GM12878 (cell line): Measurements from ENCODE around the gene RUNX3. TPM values are rescaled to one million over a fixed set of nuclear protein-coding genes. Genes with fewer than 3 reads are reported as not detected.

Source experiments
- ATAC-seq: fragments of 200-7000 bp; cut with Tn5 transposase; 3 replicates; pipeline ENCODE4 v1.9.1; 2020; ENCODE audit warnings: mild to moderate bottlenecking, moderate library complexity
- BruUV-seq: library from RNA; stranded (reverse); fragments of 400-500 nt; replicated peaks from 2 replicates; lab custom pipeline; 2021; lab: Mats Ljungman, UMichigan
- CTCF ChIA-PET: fragments of 300-600 bp; sonication (Branson Sonifier 250); formaldehyde crosslinking; extraction: SDS; loops from one replicate; lab custom pipeline; 2021; ENCODE audit warnings: inconsistent platforms; lab: Yijun Ruan, JAX
- POLR2A ChIA-PET: fragments of 350-600 bp; formaldehyde crosslinking; extraction: SDS; loops from one replicate; lab custom pipeline; 2021; ENCODE audit warnings: inconsistent platforms; lab: Charles Lee
- RAD21 ChIA-PET: fragments of 300-600 bp; sonication (Branson Sonifier 250); formaldehyde crosslinking; loops from one replicate; lab custom pipeline; 2023; ENCODE audit warnings: antibody characterized with exemption; ENCODE audit not compliant: unreplicated experiment; lab: Charles Lee
- SMC1A ChIA-PET: fragments of 300-600 bp; sonication (Branson Sonifier 250); formaldehyde crosslinking; loops from one replicate; lab custom pipeline; 2023; ENCODE audit not compliant: unreplicated experiment, uncharacterized antibody; lab: Charles Lee
- DNase-seq: peaks from one replicate; pipeline ENCODE4 v3.0.0-alpha.2; 2011; ENCODE audit warnings: low read depth, low spot score
- FAIRE-seq: peaks from 3 replicates; lab custom pipeline; 2011; peaks lifted over from hg19 to GRCh38; lab: Jason Lieb, UNC
- H2AFZ ChIP-seq: 2 replicates; pipeline ENCODE4 v1.6.0; 2011; ENCODE audit warnings: low read depth, low read length, control low read depth; ENCODE audit not compliant: control insufficient read depth
- H3K27ac ChIP-seq: 2 replicates; pipeline ENCODE4 v1.5.1; 2011; ENCODE audit warnings: control low read depth; ENCODE audit not compliant: control insufficient read depth, insufficient read depth
- H3K27me3 ChIP-seq, 2 experiments: replicated peaks in 1 of 2; 2 replicates each; pipeline versions ENCODE4 v1.6.0 to v1.6.1; 2011; ENCODE audit warnings: low read length in 1 of 2; ENCODE audit not compliant: control insufficient read depth in 2 of 2, insufficient read depth in 2 of 2
- H3K36me3 ChIP-seq, 2 experiments: 2 replicates each; pipeline ENCODE4 v1.5.1; 2011; ENCODE audit warnings: low read length in 1 of 2; ENCODE audit not compliant: control insufficient read depth in 2 of 2, insufficient read depth in 2 of 2
- H3K4me1 ChIP-seq: 2 replicates; pipeline ENCODE4 v1.6.1; 2011; ENCODE audit warnings: mild to moderate bottlenecking, low read length, moderate library complexity, mixed read lengths; ENCODE audit not compliant: control insufficient read depth, insufficient read depth
- H3K4me2 ChIP-seq: 2 replicates; pipeline ENCODE4 v1.6.0; 2011; ENCODE audit warnings: control low read depth; ENCODE audit not compliant: control insufficient read depth, insufficient read depth
- H3K4me3 ChIP-seq: fragments of 200-600 bp; sonication (generic); 2 replicates; pipeline ENCODE4 v1.5.1; 2016
- H3K79me2 ChIP-seq: 2 replicates; pipeline ENCODE4 v1.6.0; 2011; ENCODE audit warnings: low read length; ENCODE audit not compliant: control insufficient read depth, insufficient read depth
- H3K9ac ChIP-seq: 2 replicates; pipeline ENCODE4 v1.8.0; 2011; ENCODE audit warnings: low read length, control low read depth, mixed read lengths; ENCODE audit not compliant: control insufficient read depth, insufficient read depth
- H3K9me3 ChIP-seq: replicated peaks from 3 replicates; pipeline ENCODE4 v1.5.1; 2011; ENCODE audit warnings: mild to moderate bottlenecking, low read length; ENCODE audit not compliant: control insufficient read depth, insufficient read depth
- H4K20me1 ChIP-seq: 2 replicates; pipeline ENCODE4 v1.6.0; 2011; ENCODE audit not compliant: control insufficient read depth, insufficient read depth
- ATF2 ChIP-seq: IDR thresholded peaks from 2 replicates; pipeline ENCODE4 v1.6.1; 2012; ENCODE audit warnings: low read length, inconsistent platforms
- CBFB ChIP-seq: IDR thresholded peaks from 2 replicates; pipeline ENCODE4 v1.6.1; 2016; ENCODE audit warnings: antibody characterized with exemption, low read depth
- CBX5 ChIP-seq: sonication (generic); IDR thresholded peaks from 2 replicates; pipeline ENCODE4 v1.6.1; 2016; ENCODE audit warnings: low read depth, moderate library complexity, mild to moderate bottlenecking, inconsistent platforms
- CEBPB ChIP-seq, 2 experiments: fragments of 150-350 bp in 1 of 2; IDR thresholded peaks; 2 replicates each; pipeline ENCODE4 v1.6.1; 2012 to 2014; ENCODE audit warnings: low read depth in 2 of 2, low read length in 2 of 2, borderline replicate concordance in 1 of 2, inconsistent platforms in 1 of 2
- DPF2 ChIP-seq: fragments of 450-650 bp; IDR thresholded peaks from 2 replicates; pipeline ENCODE4 v1.6.1; 2017; ENCODE audit warnings: mild to moderate bottlenecking
- ELK1 ChIP-seq: IDR thresholded peaks from 2 replicates; pipeline ENCODE4 v1.6.1; 2012; ENCODE audit warnings: low read depth, low read length, improper control_type of control experiment
- GATAD2B ChIP-seq: fragments of 450-650 bp; conservative IDR thresholded peaks from 2 replicates; pipeline ENCODE4 v1.6.1; 2017; ENCODE audit warnings: low read depth, mild to moderate bottlenecking, moderate library complexity
- IRF4 ChIP-seq: IDR thresholded peaks from 2 replicates; pipeline ENCODE4 v1.6.1; 2011; ENCODE audit warnings: low read depth, low read length
- JUNB ChIP-seq: IDR thresholded peaks from 2 replicates; pipeline ENCODE4 v1.6.1; 2016; ENCODE audit warnings: antibody characterized with exemption, mild to moderate bottlenecking
- KDM1A ChIP-seq: fragments of 200-600 bp; sonication (generic); IDR thresholded peaks from 2 replicates; pipeline ENCODE4 v1.6.1; 2016; ENCODE audit warnings: borderline replicate concordance
- KLF5 ChIP-seq: fragments of 450-650 bp; IDR thresholded peaks from 2 replicates; pipeline ENCODE4 v1.6.1; 2014; ENCODE audit warnings: mild to moderate bottlenecking; ENCODE audit not compliant: partially characterized antibody
- MAX ChIP-seq: IDR thresholded peaks from 2 replicates; pipeline ENCODE4 v1.6.1; 2012; ENCODE audit warnings: low read depth, low read length, improper control_type of control experiment
- NFXL1 ChIP-seq: fragments of 450-650 bp; IDR thresholded peaks from 2 replicates; pipeline ENCODE4 v1.6.1; 2017; ENCODE audit warnings: antibody characterized with exemption, mild to moderate bottlenecking, borderline replicate concordance
- PML ChIP-seq: IDR thresholded peaks from 2 replicates; pipeline ENCODE4 v1.6.1; 2012; ENCODE audit warnings: low read length, inconsistent platforms
- RUNX3 ChIP-seq: IDR thresholded peaks from 2 replicates; pipeline ENCODE4 v1.6.1; 2012; ENCODE audit warnings: low read length, inconsistent platforms
- SKIL ChIP-seq: fragments of 450-650 bp; IDR thresholded peaks from 2 replicates; pipeline ENCODE4 v1.6.1; 2017; ENCODE audit warnings: mild to moderate bottlenecking, low read depth, inconsistent platforms; ENCODE audit not compliant: poor library complexity, severe bottlenecking
- SP1 ChIP-seq: IDR thresholded peaks from one replicate; pipeline ENCODE4 v1.6.1; 2011; ENCODE audit warnings: low read depth, low read length
- TCF12 ChIP-seq: IDR thresholded peaks from 2 replicates; pipeline ENCODE4 v1.6.1; 2011; ENCODE audit warnings: low read depth, mild to moderate bottlenecking, low read length
- TCF3 ChIP-seq: IDR thresholded peaks from 2 replicates; pipeline ENCODE4 v1.6.1; 2012; ENCODE audit warnings: low read depth, mild to moderate bottlenecking, low read length, borderline replicate concordance; ENCODE audit not compliant: insufficient read depth
- USF2 ChIP-seq: IDR thresholded peaks from 2 replicates; pipeline ENCODE4 v1.6.1; 2011; ENCODE audit warnings: low read depth, low read length, improper control_type of control experiment, borderline replicate concordance
- WGBS: methylation state at CpG from one replicate; pipeline ENCODE4 v1.1.6; 2016; ENCODE audit warnings: low lambda C conversion rate; ENCODE audit not compliant: insufficient replicate concordance, insufficient coverage; ENCODE audit errors: missing lambda C conversion rate; 5-methylcytosine and 5-hydroxymethylcytosine counted together
- in situ Hi-C: fragments of 300-500 bp; cut with MboI; formaldehyde crosslinking; loops from 9 replicates; pipeline ENCODE4 v1.14.3; 2018; ENCODE audit warnings: mixed read lengths
- intact Hi-C: fragments of 100-400 bp; cut with micrococcal nuclease; formaldehyde crosslinking; loops from one replicate; pipeline ENCODE4 v1.14.2; 2022; ENCODE audit not compliant: unreplicated experiment
- polyA plus RNA-seq, 11 experiments: library from polyadenylated mRNA; depleted of rRNA in 4 of 11; unstranded in 6 of 11; stranded (reverse) in 5 of 11; fragments of >200 nt; fragmentation: Nextera tagmentation in 4 of 11; fragmentation: Illumina TruSeq in 1 of 11; extraction: Ambion mirVana in 4 of 11; extraction: Trizol in 1 of 11; gene quantifications; 1 replicate in 1 of 11; 2 replicates in 10 of 11; pipeline versions ENCODE4 v1.2.1 to v1.2.3, GENCODE V29; 2011 to 2016; ENCODE audit warnings: inconsistent platforms in 2 of 11, missing spikeins in 2 of 11, low read depth in 1 of 11
- total RNA-seq, 4 experiments: library from RNA; depleted of rRNA in 3 of 4; stranded (reverse); fragments of >200 nt in 3 of 4; fragmentation: Illumina TruSeq in 1 of 4; extraction: Trizol in 1 of 4; gene quantifications; 2 replicates each; pipeline versions ENCODE4 v1.2.1 to v1.2.3, GENCODE V29; 2013 to 2021

The RUNX3 gene
- total and polyA plus RNA-seq, 10 of the 15 experiments (the other 5 are each of a cell fraction or from before 2014, with no cell fraction given), result 19.0 to 151 (median 31.4) TPM

GRCh38 chr1:24908591-24909259 is 21.4 kb downstream of the RUNX3 start:
- intact Hi-C loops, result no loop called here
- SMC1A ChIA-PET, result no interaction called here
- whole genome bisulfite sequencing, result 83% methylated on average over 7 of the region's 7 CpGs
- H3K4me3 ChIP-seq, result no peak overlapping the region
- H3K9me3 ChIP-seq, result no peaks in the 10 kb centered on the region
- ATAC-seq (no peak), FAIRE-seq (no peak)
- CTCF ChIA-PET, result interaction anchor here (0.9 kb wide), 1 partner anchor 11 kb away, joined by 5 read pairs; no protein-coding TSS in a partner anchor
- H3K27ac ChIP-seq, result no peak overlapping the region
- TF ChIP-seq CEBPB (IDR thresholded peaks at IDR 0.05; ENCODE audit: borderline replicate concordance in 1 of 2, low read depth in 2 of 2, low read length in 2 of 2) (no peak), KLF5 (no peak), IRF4 (no peak), SKIL (no peak), GATAD2B (no peak), PML (no peak), KDM1A (no peak), NFXL1 (no peak), DPF2 (no peak), RUNX3 (no peak), MAX (no peak), TCF12 (no peak), ELK1 (no peak), ATF2 (no peak), CBX5 (no peak), USF2 (no peak), TCF3 (no peak), CBFB (no peak), JUNB (no peak), SP1 (no peak)
- TF ChIP-seq, all 136 proteins: peak for 0
- peaks cover 25% of the 10 kb centered on the region for H4K20me1 ChIP-seq
- no peak for DNase-seq
- RAD21 ChIA-PET, result no interaction called here
- no peak overlapping the region for H3K9ac ChIP-seq
- H3K4me1 ChIP-seq, result no peaks in the 10 kb centered on the region
- POLR2A ChIA-PET, result no interaction called here
- in situ Hi-C loops, result no loop called here
- peaks cover 18% of the 10 kb centered on the region for H3K79me2 ChIP-seq
- H3K4me2 ChIP-seq, result no peak overlapping the region
- no peak overlapping the region for H2AFZ ChIP-seq
- BruUV-seq, result no TSS peak
- H3K27me3 ChIP-seq, result no peaks in the 10 kb centered on the region
- peaks cover 55 to 84% of the 10 kb centered on the region in 2 experiments for H3K36me3 ChIP-seq
